Measurements from ENCODE around the gene PCNX3. TPM values are rescaled to one million over a fixed set of nuclear protein-coding genes. Genes with fewer than 3 reads are reported as not detected.

PCNX3 gene
- total RNA-seq, 2 donors from 2014 or later: 48.1 to 57.3 TPM

- H3K4me3 Mint-ChIP-seq: peak overlapping the region; percentile 39
- H3K4me1 Mint-ChIP-seq: peaks cover 2% of the 10 kb centered on the region
- Histone ChIP-seq H3K27ac (ENCODE audit: low read depth, low read length) (no peak overlapping the region), H3K9me3 (ENCODE audit: control insufficient read depth, low read length) (no peaks in the 10 kb centered on the region), H3K4me3 (ENCODE audit: low read length) (no peak overlapping the region), H3K9ac (ENCODE audit: extremely low read depth, low read length, poor library complexity, severe bottlenecking) (no peak overlapping the region), H3K4me1 (ENCODE audit: control insufficient read depth, insufficient read depth, low read length) (no peaks in the 10 kb centered on the region), H3K27me3 (ENCODE audit: control insufficient read depth, insufficient read depth, low read length, poor library complexity, severe bottlenecking) (peaks cover 33% of the 10 kb centered on the region), H3K36me3 (ENCODE audit: control insufficient read depth, insufficient read depth, low read length) (peaks cover 5% of the 10 kb centered on the region)
- TF ChIP-seq CTCF (conservative IDR thresholded peaks at IDR 0.05): no peak
- H3K27me3 Mint-ChIP-seq (ENCODE audit: insufficient read depth): peaks cover 63% of the 10 kb centered on the region
- 76 to 78% methylated on average over 18 to 22 of the region's 22 CpGs for WGBS, 2 experiments (ENCODE audit: insufficient coverage in 1 of 2, insufficient read length in 1 of 2)
- H3K27ac Mint-ChIP-seq: no peak overlapping the region
- peaks cover 6% of the 10 kb centered on the region for H3K36me3 Mint-ChIP-seq (ENCODE audit: low read depth)
- H3K9me3 Mint-ChIP-seq: no peaks in the 10 kb centered on the region
- peak; percentile 70 for DNase-seq
Observed at GRCh38 chr11:65592858-65593517, 22.6 kb upstream of the PCNX3 start.

- Histone ChIP-seq H3K4me1 (ENCODE audit: control insufficient read depth, insufficient read depth, low read length) (no peaks in the 10 kb centered on the region), H3K27me3 (ENCODE audit: control insufficient read depth, insufficient read depth, low read length, poor library complexity, severe bottlenecking) (peaks cover 33% of the 10 kb centered on the region), H3K9me3 (ENCODE audit: control insufficient read depth, low read length) (no peaks in the 10 kb centered on the region), H3K36me3 (ENCODE audit: control insufficient read depth, insufficient read depth, low read length) (peaks cover 13% of the 10 kb centered on the region), H3K9ac (ENCODE audit: extremely low read depth, low read length, poor library complexity, severe bottlenecking) (no peak overlapping the region), H3K4me3 (ENCODE audit: low read length) (no peak overlapping the region), H3K27ac (ENCODE audit: low read depth, low read length) (no peak overlapping the region)
- 88 to 92% methylated on average over 15 to 26 of the region's 26 CpGs for WGBS, 2 experiments (ENCODE audit: insufficient coverage in 1 of 2, insufficient read length in 1 of 2)
- H3K27me3 Mint-ChIP-seq (ENCODE audit: insufficient read depth): peaks cover 55% of the 10 kb centered on the region
- no peaks in the 10 kb centered on the region for H3K9me3 Mint-ChIP-seq
- peaks cover 8% of the 10 kb centered on the region for H3K36me3 Mint-ChIP-seq (ENCODE audit: low read depth)
- H3K4me3 Mint-ChIP-seq: no peak overlapping the region
- DNase-seq: peak; percentile 86
- TF ChIP-seq CTCF (conservative IDR thresholded peaks at IDR 0.05): peak; percentile 90
- H3K4me1 Mint-ChIP-seq: peaks cover 2% of the 10 kb centered on the region
- no peak overlapping the region for H3K27ac Mint-ChIP-seq
Observed at GRCh38 chr11:65593518-65594414, 21.8 kb upstream of the PCNX3 start.

GRCh38 chr11:65595131-65595530, 20.4 kb upstream of the PCNX3 start:
- Mint-ChIP-seq H3K4me3 (no peak overlapping the region), H3K27ac (no peak overlapping the region), H3K27me3 (ENCODE audit: insufficient read depth) (peaks cover 44% of the 10 kb centered on the region), H3K4me1 (peaks cover 2% of the 10 kb centered on the region), H3K36me3 (ENCODE audit: low read depth) (peaks cover 12% of the 10 kb centered on the region), H3K9me3 (no peaks in the 10 kb centered on the region)
- Histone ChIP-seq H3K27me3 (ENCODE audit: control insufficient read depth, insufficient read depth, low read length, poor library complexity, severe bottlenecking) (peaks cover 30% of the 10 kb centered on the region), H3K9me3 (ENCODE audit: control insufficient read depth, low read length) (no peaks in the 10 kb centered on the region), H3K27ac (ENCODE audit: low read depth, low read length) (no peak overlapping the region), H3K4me1 (ENCODE audit: control insufficient read depth, insufficient read depth, low read length) (no peaks in the 10 kb centered on the region), H3K9ac (ENCODE audit: extremely low read depth, low read length, poor library complexity, severe bottlenecking) (no peak overlapping the region), H3K4me3 (ENCODE audit: low read length) (no peak overlapping the region), H3K36me3 (ENCODE audit: control insufficient read depth, insufficient read depth, low read length) (peaks cover 13% of the 10 kb centered on the region)
- 93 to 96% methylated on average over 3 of the region's 3 CpGs for WGBS, 2 experiments (ENCODE audit: insufficient coverage in 1 of 2, insufficient read length in 1 of 2)
- TF ChIP-seq CTCF (conservative IDR thresholded peaks at IDR 0.05): no peak
- DNase-seq: no peak

Data from endodermal cell (in vitro differentiated cells).